GM19395 (cell line): ENCODE results near the gene TSHR.
"Not testable (repeated sequence)": the region's sequence is repeated elsewhere in the genome, so short reads cannot be mapped to it uniquely, and the experiment has no call there.

Source experiments
- ATAC-seq: cut with Tn5 transposase; IDR thresholded peaks from one replicate; pipeline ENCODE4 v1.9.1; 2021; ENCODE audit warnings: mild to moderate bottlenecking, moderate library complexity; ENCODE audit not compliant: unreplicated experiment

TSHR gene

GRCh38 chr14:80955416-80955941, at the start of gene TSHR:
Gene TSHR (plus strand): TSS chr14:80955621. CDS start chr14:80955681, 60 bp downstream.
- ATAC-seq: no peak

GRCh38 chr14:80906336-80906735, 49.1 kb upstream of the TSHR start:
- no peak for ATAC-seq

DNA sequence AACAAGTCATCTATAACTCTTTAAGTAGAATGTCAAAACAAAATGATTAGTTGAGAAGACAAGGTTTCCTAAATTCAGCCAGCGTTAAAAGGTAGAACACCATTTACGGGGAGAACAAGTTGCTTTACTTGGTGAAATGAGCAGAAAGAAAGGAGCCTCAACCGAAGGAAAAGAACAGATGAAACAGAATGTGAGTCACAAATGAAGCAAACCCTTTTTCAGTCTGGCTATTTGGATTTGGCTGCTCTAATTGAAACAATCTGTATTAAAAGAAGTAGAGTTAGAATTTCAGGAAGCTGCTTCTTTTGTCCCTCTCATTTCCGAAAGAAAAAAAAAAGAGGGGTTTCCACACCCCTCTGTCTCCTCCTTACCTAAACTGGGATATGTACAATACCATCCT, 48.5 kb upstream of the TSHR start:
- no peak for ATAC-seq

DNA sequence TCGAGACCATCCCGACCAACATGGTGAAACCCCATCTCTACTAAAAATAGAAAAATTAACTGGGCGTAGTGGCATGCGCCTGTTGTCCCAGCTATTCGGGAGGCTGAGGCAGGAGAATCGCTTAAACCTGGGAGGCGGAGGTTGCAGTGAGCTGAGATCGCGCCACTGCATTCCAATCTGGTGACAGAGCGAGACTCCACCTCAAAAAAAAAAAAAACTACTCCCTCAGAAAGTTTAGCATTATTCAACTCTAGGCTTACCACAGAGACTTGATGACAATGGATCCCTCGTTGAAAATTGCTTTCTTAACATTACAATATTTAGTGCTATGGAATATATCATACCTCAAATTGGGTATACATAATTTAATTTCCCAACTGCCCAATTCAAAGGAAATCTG, 43.4 kb upstream of the TSHR start:
- not testable (repeated sequence) for ATAC-seq

DNA sequence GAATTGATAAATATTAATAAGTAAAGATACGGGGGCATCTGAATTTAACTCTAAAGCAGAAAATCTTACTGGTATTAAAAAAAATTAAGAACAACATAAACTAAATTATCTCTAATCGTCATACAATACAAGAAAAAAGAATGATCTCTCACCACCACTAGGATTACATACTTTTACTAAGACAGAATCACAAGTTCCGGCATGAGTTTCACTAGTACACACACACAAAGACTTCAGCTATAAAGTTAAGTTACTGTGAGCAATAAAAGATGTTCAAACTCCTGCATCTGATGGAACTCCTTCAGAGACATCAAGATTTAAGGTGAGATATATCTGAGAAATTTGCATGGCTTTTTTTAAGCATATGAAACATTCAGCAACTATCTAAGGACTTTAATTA, 35.8 kb upstream of the TSHR start:
- no peak for ATAC-seq

DNA sequence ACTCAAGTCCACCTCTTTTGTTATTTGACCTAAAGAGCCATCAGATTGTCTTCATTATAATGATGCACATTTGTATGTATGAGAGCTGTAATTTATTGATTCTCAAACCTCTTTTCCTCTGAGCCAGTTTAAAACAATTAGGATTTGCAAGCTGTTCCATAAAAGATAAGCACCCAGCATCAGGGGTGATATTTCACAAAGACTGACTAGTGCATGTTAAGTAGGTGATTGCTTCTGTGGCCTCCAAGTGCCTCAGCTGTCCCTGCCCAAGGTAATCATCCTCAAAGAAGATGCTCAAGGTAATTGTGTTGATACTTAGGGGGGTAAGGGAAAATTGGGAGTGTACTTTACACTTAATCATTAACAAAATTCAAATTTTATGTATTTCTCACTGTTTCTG, 32.1 kb upstream of the TSHR start:
- no peak for ATAC-seq

DNA sequence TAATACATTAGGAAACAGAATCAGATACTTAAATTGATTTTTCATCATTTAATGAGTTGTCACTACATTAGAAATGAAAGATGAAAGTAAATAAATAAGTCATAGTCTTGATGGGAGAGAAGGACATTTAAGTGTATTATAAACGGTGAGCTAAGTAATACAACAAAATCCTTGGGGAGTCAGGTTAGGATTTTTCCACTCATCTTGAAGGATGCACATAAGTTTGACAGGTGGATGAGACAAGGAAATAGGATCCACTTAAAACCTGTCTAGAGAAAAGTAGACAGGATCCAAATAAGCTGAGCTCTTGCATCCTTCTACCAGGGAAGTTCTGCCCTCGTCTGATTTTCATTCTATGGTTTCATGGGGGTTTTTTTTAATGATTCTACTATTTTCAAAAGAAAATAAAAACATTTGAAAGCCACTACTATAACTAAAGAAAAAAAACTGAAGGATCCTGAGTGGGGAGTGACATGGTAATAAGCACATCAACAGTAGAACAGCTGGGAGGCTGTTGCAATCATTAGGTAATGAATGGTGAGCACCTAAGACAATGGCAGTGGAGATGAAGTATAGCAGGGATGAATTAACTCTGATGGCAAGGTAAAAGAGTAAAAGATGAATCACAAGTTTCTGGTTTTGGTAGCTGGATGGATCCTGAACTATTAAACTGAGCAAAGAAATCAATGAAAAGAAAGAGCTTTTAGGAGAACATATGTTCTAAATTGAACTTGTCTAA, 30.9 kb upstream of the TSHR start:
- no peak for ATAC-seq

DNA sequence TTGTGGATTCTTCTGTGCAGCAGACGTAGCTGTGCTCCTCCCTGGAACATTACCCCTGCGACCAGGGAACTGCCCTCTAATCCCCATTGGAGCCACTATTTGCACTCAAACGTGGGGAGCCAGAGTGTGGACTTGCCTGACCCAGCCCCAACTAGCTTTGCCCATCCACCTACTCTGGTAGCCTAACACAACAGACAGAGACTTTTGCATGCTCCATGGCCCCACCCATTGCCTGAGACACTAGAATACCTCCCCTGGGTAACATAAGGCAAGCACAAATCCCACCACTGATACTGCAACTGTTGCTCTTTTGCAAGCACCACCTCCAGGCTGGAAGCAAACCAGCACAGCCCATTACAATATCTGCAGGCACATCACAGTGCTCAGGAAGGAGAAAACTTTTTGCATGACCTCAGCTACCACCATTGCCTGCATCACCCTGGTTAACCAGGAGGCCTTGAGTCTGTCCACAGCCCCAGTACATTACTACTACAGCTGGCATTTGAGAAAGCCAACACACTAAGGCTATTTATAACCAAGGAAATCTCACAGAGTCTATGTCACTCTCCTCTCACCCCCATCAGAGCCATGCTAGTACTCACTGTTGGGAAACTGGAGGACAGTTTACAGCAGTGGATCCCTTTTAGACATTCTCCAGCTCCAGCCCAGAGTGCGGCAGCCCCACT, 28.9 kb upstream of the TSHR start:
- ATAC-seq: no peak

DNA sequence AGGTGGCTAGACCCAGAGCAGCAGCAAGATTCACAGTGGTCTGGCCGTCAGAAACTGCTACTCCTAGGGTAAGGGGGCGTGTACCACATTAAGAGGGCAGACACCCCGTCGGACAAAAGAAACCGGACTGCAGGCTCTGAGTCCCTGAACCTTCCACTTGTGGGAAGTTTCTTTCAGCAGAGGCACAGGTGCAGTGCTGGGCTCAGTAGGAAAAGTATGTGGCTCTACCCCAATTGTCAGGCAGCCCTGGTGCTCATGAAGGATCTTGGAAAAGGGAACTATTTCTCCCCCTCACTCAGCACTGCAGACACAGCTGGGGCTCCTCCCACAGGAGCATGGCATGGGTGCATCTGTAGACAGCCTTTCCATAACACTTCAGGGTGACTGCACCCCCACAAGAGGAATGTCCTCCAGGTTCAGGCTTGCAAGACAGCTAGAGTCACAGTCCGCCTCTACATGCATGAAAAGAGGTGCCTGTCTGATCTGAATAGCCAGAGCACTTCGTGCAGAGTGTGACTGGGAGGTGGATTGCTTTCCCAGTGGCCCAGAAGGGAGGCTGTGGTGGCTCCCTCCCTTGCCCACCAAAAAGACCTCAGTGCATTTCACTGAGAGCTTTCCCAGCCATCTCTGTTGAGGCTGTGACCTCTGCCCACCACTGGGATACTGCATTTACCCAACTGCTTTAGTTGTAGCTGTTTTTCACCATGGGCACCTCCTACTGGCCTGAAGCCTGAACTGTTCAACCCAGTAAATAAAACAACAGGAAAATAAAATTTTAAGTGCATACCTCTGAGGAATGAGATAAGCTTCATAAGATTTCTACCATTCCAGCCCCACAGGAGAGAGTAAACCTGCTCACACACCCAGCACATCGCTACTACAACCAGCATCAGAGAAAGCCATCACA, 28.1 kb upstream of the TSHR start:
- no peak for ATAC-seq

DNA sequence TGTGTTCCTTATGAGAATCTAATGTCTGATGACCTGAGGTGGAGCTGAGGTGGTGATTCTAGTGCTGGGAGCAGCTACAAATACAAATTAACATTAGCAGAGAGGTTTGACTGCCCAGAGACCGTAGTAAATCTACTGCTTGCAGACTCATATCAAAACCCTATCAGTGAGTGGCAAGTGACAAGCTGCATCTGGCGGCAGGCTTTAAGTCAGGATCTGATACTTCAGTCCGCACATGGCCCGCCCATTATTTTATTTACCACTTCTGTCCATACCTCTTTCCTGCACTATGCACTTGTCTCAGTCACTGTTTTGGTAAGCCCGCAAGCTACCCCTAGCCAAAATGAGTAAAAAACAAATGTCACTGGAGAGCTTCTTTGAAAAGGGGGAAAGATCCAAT, 25.3 kb upstream of the TSHR start:
- no peak for ATAC-seq

DNA sequence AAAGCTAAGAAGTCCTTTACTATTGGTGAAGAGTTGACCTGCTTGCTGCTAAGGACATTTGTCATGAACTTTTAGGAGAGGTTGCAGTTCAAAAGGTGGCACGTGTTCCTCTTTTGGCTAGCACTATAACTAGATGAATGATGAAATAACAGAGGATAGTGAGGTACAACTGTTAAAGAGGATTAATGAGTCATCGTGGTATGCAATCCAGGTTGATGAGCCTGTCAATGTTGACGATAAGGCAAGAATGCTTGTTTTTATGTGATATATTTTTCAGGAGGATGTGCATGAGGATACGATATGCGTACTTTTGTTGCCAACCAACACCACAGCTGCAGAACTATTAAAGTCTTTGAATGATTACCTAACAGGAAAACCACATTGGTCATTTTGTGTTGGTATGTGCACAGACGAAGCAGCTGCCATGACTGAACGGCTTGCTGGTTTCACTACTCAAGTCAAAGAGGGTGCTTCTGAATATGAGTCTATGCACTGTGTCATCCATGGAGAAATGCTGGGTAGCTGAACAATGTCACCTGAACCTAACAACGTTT, 24.5 kb upstream of the TSHR start:
- ATAC-seq: peak; percentile 98

- no peak for ATAC-seq
Measured at GRCh38 chr14:80933282-80933681, 22.1 kb upstream of the TSHR start.

GRCh38 chr14:80933686-80934085, 21.7 kb upstream of the TSHR start:
- no peak for ATAC-seq

- peak; percentile 23 for ATAC-seq
Measured at GRCh38 chr14:80940146-80940545, 15.3 kb upstream of the TSHR start.

DNA sequence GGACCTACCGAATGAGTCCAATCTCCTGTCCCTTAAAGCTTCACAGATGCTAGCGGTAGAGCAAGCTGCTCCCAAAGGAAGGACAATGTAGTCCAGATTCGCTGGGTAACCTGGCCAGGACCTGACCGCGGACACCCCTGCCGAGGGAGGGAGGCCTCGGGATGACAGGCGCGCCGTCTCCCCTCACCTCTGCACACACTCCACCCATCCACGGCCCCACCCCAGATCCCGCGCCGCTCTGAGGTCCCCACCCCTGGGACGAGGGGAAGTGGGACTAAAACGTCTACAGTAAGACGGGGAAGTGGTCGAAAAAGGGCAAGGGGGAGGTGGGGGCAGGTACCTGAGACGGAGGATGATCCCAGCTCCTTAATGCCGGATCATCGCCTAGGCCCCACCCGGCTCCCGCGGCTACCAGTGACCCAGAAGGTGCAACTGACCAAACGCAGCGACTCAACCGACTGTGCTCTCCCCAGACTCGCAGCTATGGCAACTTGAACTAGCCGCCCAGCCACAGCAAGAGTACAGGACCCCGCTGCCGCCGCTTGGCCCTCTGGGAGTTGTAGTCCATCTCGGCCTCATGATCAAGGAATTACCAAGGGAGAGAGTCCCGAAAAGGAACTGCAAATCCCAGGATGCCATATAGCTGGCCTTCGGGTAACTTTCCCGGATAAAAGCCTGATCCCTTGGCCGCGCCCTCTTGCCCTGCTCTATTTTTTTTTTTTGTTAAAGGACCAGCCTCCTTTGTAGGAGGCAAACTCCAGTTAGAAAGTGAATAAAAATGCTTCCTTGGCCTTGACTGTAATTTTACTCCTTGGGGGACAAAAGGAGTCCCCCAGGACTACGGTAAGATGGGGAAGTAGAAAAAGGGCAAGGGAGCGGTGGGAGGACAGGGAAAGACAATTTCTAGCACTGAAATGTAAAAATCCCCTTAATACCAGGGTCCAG, 13.9 kb upstream of the TSHR start, which contains the start of gene CEP128:
CEP128 (minus strand) TSS at position 498 of the 945 bp plus-strand sequence.
- ATAC-seq: peak; percentile 98

DNA sequence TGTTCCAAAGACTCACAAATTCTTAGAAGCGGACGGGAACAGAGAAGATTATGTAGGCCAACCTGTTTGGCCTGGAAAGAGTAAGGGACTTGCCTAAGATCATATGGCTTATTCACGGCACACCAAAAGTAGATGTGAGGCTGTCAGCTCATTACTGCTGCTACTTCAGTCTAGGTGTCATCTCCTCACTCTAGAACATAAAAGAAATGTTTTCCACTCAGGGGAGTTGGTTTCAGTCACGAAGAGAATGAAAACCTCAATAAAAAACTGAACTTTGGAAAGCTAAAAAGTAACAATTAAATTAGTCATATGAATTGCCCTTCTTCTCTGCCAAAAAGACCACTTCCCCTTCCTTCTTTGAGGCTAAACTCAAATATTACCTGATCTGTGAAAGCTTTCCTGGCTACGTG, 13.2 kb upstream of the TSHR start:
- peak; percentile 31 for ATAC-seq

DNA sequence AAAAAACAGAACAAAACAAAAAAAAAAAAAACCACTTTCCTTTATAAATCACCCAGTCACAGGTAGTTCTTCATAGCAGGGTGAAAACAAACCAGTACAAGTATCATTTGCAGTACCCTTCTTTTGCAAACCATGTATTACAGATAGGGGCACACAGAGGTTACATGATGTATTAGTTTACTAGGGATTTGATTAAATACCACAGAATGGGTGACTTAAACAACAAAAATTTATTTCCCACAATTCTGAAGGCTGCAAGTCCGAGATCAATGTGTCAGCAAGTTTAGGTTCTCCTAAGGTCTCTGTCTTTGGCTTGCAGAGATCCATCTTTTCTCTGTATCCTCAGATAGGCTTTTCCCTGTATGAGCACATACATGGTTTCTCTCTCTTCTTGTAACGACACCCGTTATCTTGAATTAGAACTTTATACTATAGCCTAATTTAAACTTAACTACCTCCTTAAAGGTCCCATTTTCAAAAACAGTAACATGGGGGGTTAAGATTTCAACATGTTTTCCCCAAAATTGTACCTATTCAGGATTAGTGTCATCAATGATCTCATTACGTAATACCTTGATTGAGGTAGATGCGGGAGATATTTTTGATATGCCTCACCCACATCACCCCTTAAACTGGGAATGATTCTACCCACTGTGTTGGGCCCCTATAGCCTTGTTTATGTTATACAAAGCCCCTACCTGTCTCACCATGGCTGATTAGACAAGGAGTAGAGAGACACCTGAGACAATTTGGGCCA, 10.4 kb upstream of the TSHR start:
- no peak for ATAC-seq

DNA sequence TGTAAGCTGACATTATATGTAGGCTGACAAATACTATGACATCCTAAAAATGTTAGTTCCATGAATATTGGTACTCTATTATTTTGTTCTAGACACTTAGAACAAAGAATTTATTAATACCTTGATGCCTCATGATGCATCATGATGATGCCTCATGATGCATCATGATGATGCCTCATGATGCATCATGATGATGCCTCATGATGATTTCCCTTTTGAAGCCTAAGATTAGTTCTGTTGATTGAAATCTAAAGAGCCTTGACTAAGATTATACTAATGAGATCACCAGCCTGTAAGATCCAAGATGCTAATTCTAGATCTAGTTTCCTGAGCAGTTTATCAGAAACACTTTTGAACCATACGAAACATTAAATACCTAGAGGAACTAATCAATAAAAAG, 9.2 kb upstream of the TSHR start:
- no peak for ATAC-seq

DNA sequence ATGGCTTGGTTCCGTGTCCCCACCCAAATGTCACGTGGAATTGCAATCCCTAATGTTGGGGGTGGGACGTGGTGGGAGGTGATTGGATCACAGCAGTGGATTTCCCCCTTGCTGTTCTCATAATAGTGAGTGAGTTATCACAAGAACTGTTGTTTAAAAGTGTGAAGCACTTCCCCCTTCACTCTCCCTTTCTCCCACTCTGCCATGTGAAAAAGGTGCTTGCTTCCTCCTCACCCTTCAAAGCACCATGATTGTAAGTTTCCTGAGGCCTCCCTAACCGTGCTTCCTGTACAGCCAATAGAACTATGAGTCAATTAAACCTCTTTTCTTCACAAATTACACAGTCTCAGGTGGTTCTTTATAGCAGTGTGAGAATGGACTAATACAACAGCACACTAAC, 8.6 kb upstream of the TSHR start:
- no peak for ATAC-seq
